ENCODE results near the gene MAIP1. TPM values are rescaled to one million over a fixed set of nuclear protein-coding genes. Genes with fewer than 3 reads are reported as not detected.

The MAIP1 gene
- total and polyA plus RNA-seq, 9 of the 15 experiments (the other 6 are each of a cell fraction or from before 2014, with no cell fraction given): 3.6 to 30.0 (median 24.5) TPM

- TF ChIP-seq ZNF668 (CRISPR knock-in tag; IDR thresholded peaks at IDR 0.05) (no peak), NRF1 (conservative IDR thresholded peaks at IDR 0.05 in 1 of 2, IDR thresholded peaks at IDR 0.05 in 1 of 2) (peak; percentile 89 to 91), HSF4 (CRISPR knock-in tag; IDR thresholded peaks at IDR 0.05; ENCODE audit: borderline replicate concordance) (no peak), TAL1 (IDR thresholded peaks at IDR 0.05) (no peak), PHF20 (IDR thresholded peaks at IDR 0.05; ENCODE audit: partially characterized antibody) (peak; percentile 73), MIER1 (IDR thresholded peaks at IDR 0.05; ENCODE audit: low read depth) (no peak), PHB (CRISPR knock-in tag; IDR thresholded peaks at IDR 0.05) (no peak), STAT5A (IDR thresholded peaks at IDR 0.05; ENCODE audit: borderline replicate concordance, low read length) (no peak), ZBTB34 (CRISPR knock-in tag; IDR thresholded peaks at IDR 0.05) (no peak), XRCC4 (IDR thresholded peaks at IDR 0.05; ENCODE audit: extremely low read depth, insufficient read depth, insufficient read length) (no peak), NKRF (IDR thresholded peaks at IDR 0.05; ENCODE audit: borderline replicate concordance) (0 out of 2 replicates have a peak, but pooled peaks have one; percentile 38), ATF7 (IDR thresholded peaks at IDR 0.05) (peak; percentile 79; the same call in 1 of the 2 replicates), SRSF3 (IDR thresholded peaks at IDR 0.05; ENCODE audit: insufficient read depth, low read length) (no peak), ZNF79 (CRISPR knock-in tag; IDR thresholded peaks at IDR 0.05; ENCODE audit: low read depth) (no peak), ATF2 (CRISPR knock-in tag; IDR thresholded peaks at IDR 0.05) (no peak), CBFA2T3 (IDR thresholded peaks at IDR 0.05) (no peak), ZNF133 (CRISPR knock-in tag; IDR thresholded peaks at IDR 0.05) (no peak), HDGF (IDR thresholded peaks at IDR 0.05) (no peak)
These were observed 44.1 kb upstream of the MAIP1 start, which contains the start of gene C2orf69 (continued) for GRCh38 chr2:199911052-199911876.

Data from K562 (cell line).